GM12878 (cell line): ENCODE data around the gene CFAP126. TPM values are rescaled to one million over a fixed set of nuclear protein-coding genes. Genes with fewer than 3 reads are reported as not detected.
A peak's percentile ranks its signal among the peaks of the same experiment; 100 is the strongest.

Experiments used
- ATAC-seq: fragments of 200-7000 bp; cut with Tn5 transposase; 3 replicates; pipeline ENCODE4 v1.9.1; 2020; ENCODE audit warnings: mild to moderate bottlenecking, moderate library complexity
- BruUV-seq: library from RNA; stranded (reverse); fragments of 400-500 nt; replicated peaks from 2 replicates; lab custom pipeline; 2021; lab: Mats Ljungman, UMichigan
- CTCF ChIA-PET: fragments of 300-600 bp; sonication (Branson Sonifier 250); formaldehyde crosslinking; extraction: SDS; loops from one replicate; lab custom pipeline; 2021; ENCODE audit warnings: inconsistent platforms; lab: Yijun Ruan, JAX
- POLR2A ChIA-PET: fragments of 350-600 bp; formaldehyde crosslinking; extraction: SDS; loops from one replicate; lab custom pipeline; 2021; ENCODE audit warnings: inconsistent platforms; lab: Charles Lee
- RAD21 ChIA-PET: fragments of 300-600 bp; sonication (Branson Sonifier 250); formaldehyde crosslinking; loops from one replicate; lab custom pipeline; 2023; ENCODE audit warnings: antibody characterized with exemption; ENCODE audit not compliant: unreplicated experiment; lab: Charles Lee
- SMC1A ChIA-PET: fragments of 300-600 bp; sonication (Branson Sonifier 250); formaldehyde crosslinking; loops from one replicate; lab custom pipeline; 2023; ENCODE audit not compliant: unreplicated experiment, uncharacterized antibody; lab: Charles Lee
- DNase-seq: peaks from one replicate; pipeline ENCODE4 v3.0.0-alpha.2; 2011; ENCODE audit warnings: low read depth, low spot score
- FAIRE-seq: peaks from 3 replicates; lab custom pipeline; 2011; peaks lifted over from hg19 to GRCh38; lab: Jason Lieb, UNC
- H2AFZ ChIP-seq: 2 replicates; pipeline ENCODE4 v1.6.0; 2011; ENCODE audit warnings: low read depth, low read length, control low read depth; ENCODE audit not compliant: control insufficient read depth
- H3K27ac ChIP-seq: 2 replicates; pipeline ENCODE4 v1.5.1; 2011; ENCODE audit warnings: control low read depth; ENCODE audit not compliant: control insufficient read depth, insufficient read depth
- H3K27me3 ChIP-seq, 2 experiments: replicated peaks in 1 of 2; 2 replicates each; pipeline versions ENCODE4 v1.6.0 to v1.6.1; 2011; ENCODE audit warnings: low read length in 1 of 2; ENCODE audit not compliant: control insufficient read depth in 2 of 2, insufficient read depth in 2 of 2
- H3K36me3 ChIP-seq, 2 experiments: 2 replicates each; pipeline ENCODE4 v1.5.1; 2011; ENCODE audit warnings: low read length in 1 of 2; ENCODE audit not compliant: control insufficient read depth in 2 of 2, insufficient read depth in 2 of 2
- H3K4me1 ChIP-seq: 2 replicates; pipeline ENCODE4 v1.6.1; 2011; ENCODE audit warnings: mild to moderate bottlenecking, low read length, moderate library complexity, mixed read lengths; ENCODE audit not compliant: control insufficient read depth, insufficient read depth
- H3K4me2 ChIP-seq: 2 replicates; pipeline ENCODE4 v1.6.0; 2011; ENCODE audit warnings: control low read depth; ENCODE audit not compliant: control insufficient read depth, insufficient read depth
- H3K4me3 ChIP-seq: fragments of 200-600 bp; sonication (generic); 2 replicates; pipeline ENCODE4 v1.5.1; 2016
- H3K79me2 ChIP-seq: 2 replicates; pipeline ENCODE4 v1.6.0; 2011; ENCODE audit warnings: low read length; ENCODE audit not compliant: control insufficient read depth, insufficient read depth
- H3K9ac ChIP-seq: 2 replicates; pipeline ENCODE4 v1.8.0; 2011; ENCODE audit warnings: low read length, control low read depth, mixed read lengths; ENCODE audit not compliant: control insufficient read depth, insufficient read depth
- H3K9me3 ChIP-seq: replicated peaks from 3 replicates; pipeline ENCODE4 v1.5.1; 2011; ENCODE audit warnings: mild to moderate bottlenecking, low read length; ENCODE audit not compliant: control insufficient read depth, insufficient read depth
- H4K20me1 ChIP-seq: 2 replicates; pipeline ENCODE4 v1.6.0; 2011; ENCODE audit not compliant: control insufficient read depth, insufficient read depth
- CHD4 ChIP-seq: fragments of 200-600 bp; sonication (generic); IDR thresholded peaks from 2 replicates; pipeline ENCODE4 v1.6.1; 2016; ENCODE audit warnings: mild to moderate bottlenecking
- E2F4 ChIP-seq: IDR thresholded peaks from 2 replicates; pipeline ENCODE4 v1.6.1; 2012; ENCODE audit warnings: low read depth, low read length, improper control_type of control experiment
- KLF5 ChIP-seq: fragments of 450-650 bp; IDR thresholded peaks from 2 replicates; pipeline ENCODE4 v1.6.1; 2014; ENCODE audit warnings: mild to moderate bottlenecking; ENCODE audit not compliant: partially characterized antibody
- MEF2A ChIP-seq: IDR thresholded peaks from 2 replicates; pipeline ENCODE4 v1.6.1; 2011; ENCODE audit warnings: low read depth, mild to moderate bottlenecking, low read length, moderate library complexity; ENCODE audit not compliant: insufficient read depth
- NBN ChIP-seq: fragments of 450-650 bp; IDR thresholded peaks from 2 replicates; pipeline ENCODE4 v1.6.1; 2016
- RB1 ChIP-seq: fragments of 450-650 bp; formaldehyde crosslinking; IDR thresholded peaks from 2 replicates; pipeline ENCODE4 v1.6.1; 2017; ENCODE audit warnings: mild to moderate bottlenecking, borderline replicate concordance
- RELB ChIP-seq: fragments of 450-650 bp; IDR thresholded peaks from 2 replicates; pipeline ENCODE4 v1.6.1; 2017; ENCODE audit warnings: low read depth, mild to moderate bottlenecking, moderate library complexity
- SMAD1 ChIP-seq: fragments of 450-650 bp; IDR thresholded peaks from 2 replicates; pipeline ENCODE4 v1.6.1; 2018; ENCODE audit warnings: mild to moderate bottlenecking, low read depth; ENCODE audit not compliant: partially characterized antibody
- SP1 ChIP-seq: IDR thresholded peaks from one replicate; pipeline ENCODE4 v1.6.1; 2011; ENCODE audit warnings: low read depth, low read length
- SRF ChIP-seq, 2 experiments: IDR thresholded peaks; 2 replicates each; pipeline ENCODE4 v1.6.1; 2011; ENCODE audit warnings: low read depth in 2 of 2, low read length in 2 of 2, mild to moderate bottlenecking in 1 of 2, moderate library complexity in 1 of 2
- ZBTB33 ChIP-seq: fragments of 450-650 bp; IDR thresholded peaks from 2 replicates; pipeline ENCODE4 v1.6.1; 2017; ENCODE audit warnings: mild to moderate bottlenecking
- ZBTB4 ChIP-seq: fragments of 450-650 bp; formaldehyde crosslinking; IDR thresholded peaks from 2 replicates; pipeline ENCODE4 v1.4.0; 2022; ENCODE audit warnings: mild to moderate bottlenecking, moderate library complexity
- ZNF24 ChIP-seq: fragments of 450-650 bp; IDR thresholded peaks from 2 replicates; pipeline ENCODE4 v1.6.1; 2017; ENCODE audit warnings: antibody characterized with exemption, mild to moderate bottlenecking
- WGBS: methylation state at CpG from one replicate; pipeline ENCODE4 v1.1.6; 2016; ENCODE audit warnings: low lambda C conversion rate; ENCODE audit not compliant: insufficient replicate concordance, insufficient coverage; ENCODE audit errors: missing lambda C conversion rate; 5-methylcytosine and 5-hydroxymethylcytosine counted together
- in situ Hi-C: fragments of 300-500 bp; cut with MboI; formaldehyde crosslinking; loops from 9 replicates; pipeline ENCODE4 v1.14.3; 2018; ENCODE audit warnings: mixed read lengths
- intact Hi-C: fragments of 100-400 bp; cut with micrococcal nuclease; formaldehyde crosslinking; loops from one replicate; pipeline ENCODE4 v1.14.2; 2022; ENCODE audit not compliant: unreplicated experiment
- polyA plus RNA-seq, 11 experiments: library from polyadenylated mRNA; depleted of rRNA in 4 of 11; unstranded in 6 of 11; stranded (reverse) in 5 of 11; fragments of >200 nt; fragmentation: Nextera tagmentation in 4 of 11; fragmentation: Illumina TruSeq in 1 of 11; extraction: Ambion mirVana in 4 of 11; extraction: Trizol in 1 of 11; gene quantifications; 1 replicate in 1 of 11; 2 replicates in 10 of 11; pipeline versions ENCODE4 v1.2.1 to v1.2.3, GENCODE V29; 2011 to 2016; ENCODE audit warnings: inconsistent platforms in 2 of 11, missing spikeins in 2 of 11, low read depth in 1 of 11
- total RNA-seq, 4 experiments: library from RNA; depleted of rRNA in 3 of 4; stranded (reverse); fragments of >200 nt in 3 of 4; fragmentation: Illumina TruSeq in 1 of 4; extraction: Trizol in 1 of 4; gene quantifications; 2 replicates each; pipeline versions ENCODE4 v1.2.1 to v1.2.3, GENCODE V29; 2013 to 2021

CFAP126 gene
- total and polyA plus RNA-seq, 10 of the 15 experiments (the other 5 are each of a cell fraction or from before 2014, with no cell fraction given) = not detected

- ChIA-PET POLR2A (interaction anchor here (0.6 to 1.7 kb wide), 3 partner anchors 9 to 15 kb away, joined by 3 to 8 read pairs (median 3); no protein-coding TSS in a partner anchor), RAD21 (interaction anchor here (1.0 to 1.2 kb wide), 2 partner anchors 9 to 38 kb away, joined by 3 to 4 read pairs; no protein-coding TSS in a partner anchor), CTCF (interaction anchor here (0.7 to 1.7 kb wide), 6 partner anchors 10 to 196 kb away, joined by 3 to 8 read pairs (median 4); no protein-coding TSS in a partner anchor), SMC1A (interaction anchor here (0.7 to 2.3 kb wide), 4 partner anchors 9 to 40 kb away, joined by 3 to 12 read pairs (median 5); no protein-coding TSS in a partner anchor)
- 0 out of 2 replicates have a peak, but pooled peaks cover 3% of the 10 kb centered on the region for H3K4me1 ChIP-seq
- H4K20me1 ChIP-seq = no peaks in the 10 kb centered on the region
- peak overlapping the region; percentile 87 for H3K4me3 ChIP-seq
- no TSS peak for BruUV-seq
- H3K36me3 ChIP-seq = no peaks in the 10 kb centered on the region
- FAIRE-seq (peak; percentile 68), ATAC-seq (peak; percentile 89), DNase-seq (peak; percentile 80)
- H3K4me2 ChIP-seq = peak overlapping the region; percentile 98
- H3K9ac ChIP-seq = peak overlapping the region; percentile 99
- H3K27me3 ChIP-seq = no peaks in the 10 kb centered on the region
- peak overlapping the region; percentile 97 for H3K27ac ChIP-seq
- no peaks in the 10 kb centered on the region for H3K79me2 ChIP-seq
- intact Hi-C loops = loop anchor here (10.0 kb wide), 2 partner anchors 135 to 345 kb away; partner anchors contain the start of gene DUSP12
- H2AFZ ChIP-seq = peak overlapping the region; percentile 97
- in situ Hi-C loops = no loop called here
- H3K9me3 ChIP-seq = no peaks in the 10 kb centered on the region
- under 1% methylated on average over 53 of the region's 53 CpGs for WGBS
- 0 out of 2 replicates have a peak, but pooled peaks have one; percentile 10 for TF ChIP-seq ZBTB33
- TF ChIP-seq SP1 = peak; percentile 15
- peak; percentile 93 for TF ChIP-seq NBN
- TF ChIP-seq MEF2A = peak; percentile 64; the same call in 1 of the 2 replicates
- no peak; the same call in 1 of the 2 replicates for TF ChIP-seq ZBTB4
- TF ChIP-seq SRF (IDR thresholded peaks at IDR 0.05; ENCODE audit: low read depth in 2 of 2, low read length in 2 of 2) = no peak
- TF ChIP-seq KLF5 = peak; percentile 78
- peak; percentile 100 for TF ChIP-seq ZNF24
- no peak for TF ChIP-seq E2F4
- peak; percentile 84; the same call in 1 of the 2 replicates for TF ChIP-seq RELB
- TF ChIP-seq SMAD1 = no peak
- peak; percentile 43; the same call in 1 of the 2 replicates for TF ChIP-seq RB1
- 0 out of 2 replicates have a peak, but pooled peaks have one; percentile 35 for TF ChIP-seq CHD4
These were observed 31.8 kb upstream of the CFAP126 start for GRCh38 chr1:161399257-161399998.
